Astrocyte (in vitro differentiated cells and primary cell): ENCODE measurements around the gene PPP1R15B.

Experiments
- CTCF ChIP-seq: IDR thresholded peaks from 2 replicates; pipeline ENCODE4 v1.5.1; 2011; ENCODE audit warnings: low read depth, mild to moderate bottlenecking, inconsistent platforms, low read length, moderate library complexity; ENCODE audit not compliant: insufficient read depth
- EZH2 ChIP-seq: IDR thresholded peaks from 2 replicates; pipeline ENCODE4 v1.6.1; 2012; ENCODE audit warnings: mild to moderate bottlenecking, low read length, inconsistent platforms; ENCODE audit not compliant: insufficient read depth

DNA sequence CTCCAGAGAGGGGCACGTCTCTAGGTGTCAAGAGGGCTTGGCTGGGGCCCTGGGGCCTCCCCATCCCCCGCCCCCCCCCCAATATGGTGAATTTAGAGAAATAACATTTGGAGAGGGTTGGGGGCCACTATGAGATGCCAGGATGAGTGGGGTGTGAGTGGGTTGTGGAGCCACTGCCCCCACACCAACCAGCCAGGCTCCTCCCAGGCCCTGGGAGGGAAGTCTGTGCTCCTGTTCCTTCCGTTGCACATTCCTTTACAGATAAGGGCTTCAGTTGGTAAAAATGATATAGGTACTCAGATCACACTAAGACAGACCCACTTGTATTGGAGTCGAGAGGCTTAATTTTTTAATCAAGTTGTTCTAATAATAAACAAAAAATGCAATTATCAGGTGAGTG is 51.3 kb downstream of the PPP1R15B start:
- TF ChIP-seq CTCF = no peak
- TF ChIP-seq EZH2 = no peak
